GM23248 (cell line): ENCODE results near the gene TRPC4AP. TPM values are rescaled to one million over a fixed set of nuclear protein-coding genes. Genes with fewer than 3 reads are reported as not detected.

Source experiments
- DNase-seq: peaks from one replicate; pipeline ENCODE4 v3.0.0-alpha.2; 2015
- H2AFZ ChIP-seq: fragments of 200-600 bp; sonication (generic); 2 replicates; pipeline ENCODE4 v1.6.1; 2016; ENCODE audit warnings: antibody characterized with exemption
- H3F3A ChIP-seq: fragments of 200-600 bp; sonication (generic); 2 replicates; pipeline ENCODE4 v1.6.1; 2016; ENCODE audit warnings: mild to moderate bottlenecking, antibody characterized with exemption, mixed run types; ENCODE audit not compliant: insufficient read depth
- H3K27ac ChIP-seq: fragments of 200-600 bp; sonication (generic); 2 replicates; pipeline ENCODE4 v1.5.1; 2016; ENCODE audit warnings: mild to moderate bottlenecking
- H3K27me3 ChIP-seq: fragments of 200-600 bp; sonication (generic); replicated peaks from 2 replicates; pipeline ENCODE4 v1.6.1; 2016; ENCODE audit warnings: mild to moderate bottlenecking; ENCODE audit not compliant: insufficient read depth
- H3K36me3 ChIP-seq: fragments of 200-600 bp; sonication (generic); 2 replicates; pipeline ENCODE4 v1.6.1; 2016; ENCODE audit warnings: low read depth, mild to moderate bottlenecking
- H3K4me1 ChIP-seq: fragments of 200-600 bp; sonication (generic); 2 replicates; pipeline ENCODE4 v1.6.1; 2016; ENCODE audit warnings: mild to moderate bottlenecking; ENCODE audit not compliant: insufficient read depth
- H3K4me2 ChIP-seq: fragments of 200-600 bp; sonication (generic); one replicate; pipeline ENCODE4 v1.6.1; 2016; ENCODE audit warnings: mild to moderate bottlenecking; ENCODE audit not compliant: unreplicated experiment
- H3K4me3 ChIP-seq: fragments of 200-600 bp; sonication (generic); 2 replicates; pipeline ENCODE4 v1.5.1; 2016; ENCODE audit warnings: mild to moderate bottlenecking
- H3K79me2 ChIP-seq: fragments of 200-600 bp; sonication (generic); 2 replicates; pipeline ENCODE4 v1.6.1; 2016; ENCODE audit warnings: mild to moderate bottlenecking; ENCODE audit not compliant: insufficient read depth
- H3K9ac ChIP-seq: fragments of 200-600 bp; sonication (generic); 2 replicates; pipeline ENCODE4 v1.6.1; 2016; ENCODE audit warnings: mild to moderate bottlenecking
- H3K9me2 ChIP-seq: fragments of 200-600 bp; sonication (generic); 2 replicates; pipeline ENCODE4 v1.6.1; 2016; ENCODE audit warnings: mixed run types, mild to moderate bottlenecking, moderate library complexity; ENCODE audit not compliant: insufficient read depth
- H3K9me3 ChIP-seq: fragments of 200-600 bp; sonication (generic); one replicate; pipeline ENCODE4 v1.6.1; 2017; ENCODE audit warnings: low read depth
- H4K20me1 ChIP-seq: fragments of 200-600 bp; sonication (generic); 2 replicates; pipeline ENCODE4 v1.6.0; 2016; ENCODE audit not compliant: insufficient read depth
- EZH2 ChIP-seq: fragments of 200-600 bp; sonication (generic); IDR thresholded peaks from 2 replicates; pipeline ENCODE4 v1.6.1; 2018; ENCODE audit warnings: antibody characterized with exemption, mild to moderate bottlenecking; ENCODE audit not compliant: insufficient read depth, poor library complexity, severe bottlenecking
- EZH2phosphoT487 ChIP-seq: fragments of 200-600 bp; sonication (generic); IDR thresholded peaks from 2 replicates; pipeline ENCODE4 v1.6.1; 2018; ENCODE audit warnings: antibody characterized with exemption, moderate library complexity, mild to moderate bottlenecking, low read depth; ENCODE audit not compliant: insufficient read depth
- WGBS, 2 experiments: methylation state at CpG; one replicate each; pipeline ENCODE4 v1.1.6; 2015 to 2017; ENCODE audit warnings: low lambda C conversion rate in 2 of 2, low coverage in 1 of 2; ENCODE audit errors: missing lambda C conversion rate in 2 of 2; 5-methylcytosine and 5-hydroxymethylcytosine counted together
- in situ Hi-C: fragments of 300-500 bp; cut with MboI; formaldehyde crosslinking; loops from 2 replicates; pipeline ENCODE4 v1.15.0; 2020
- polyA plus RNA-seq: library from polyadenylated mRNA; unstranded; fragments of >200 nt; fragmentation: Nextera tagmentation; extraction: Ambion mirVana; gene quantifications from 2 replicates; pipeline ENCODE4 v1.2.1, GENCODE V29; 2016
- total RNA-seq: library from RNA; depleted of rRNA; stranded (reverse); fragments of >200 nt; shearing (Covaris generic); gene quantifications from 2 replicates; pipeline ENCODE4 v1.2.3, GENCODE V29; 2014

Gene TRPC4AP
- total and polyA plus RNA-seq, 2 experiments from 2014 or later, result 63.4 to 92.7 TPM

- H3K9me3 ChIP-seq, result no peaks in the 10 kb centered on the region
- no peaks in the 10 kb centered on the region for H3K9me2 ChIP-seq
- peaks cover 27% of the 10 kb centered on the region for H3K36me3 ChIP-seq
- H3K4me1 ChIP-seq, result no peaks in the 10 kb centered on the region
- H3K4me3 ChIP-seq, result no peak overlapping the region
- peaks cover 7% of the 10 kb centered on the region; the same call in 1 of the 2 replicates for H3F3A ChIP-seq
- WGBS, 2 experiments, result 90 to 91% methylated on average over 20 of the region's 20 CpGs
- no peak overlapping the region for H3K4me2 ChIP-seq
- H3K27me3 ChIP-seq, result no peaks in the 10 kb centered on the region
- H3K9ac ChIP-seq, result no peak overlapping the region
- no peaks in the 10 kb centered on the region for H4K20me1 ChIP-seq
- in situ Hi-C loops, result no loop called here
- no peak for DNase-seq
- H3K79me2 ChIP-seq, result no peaks in the 10 kb centered on the region; the same call in 1 of the 2 replicates
- no peak overlapping the region for H3K27ac ChIP-seq
- no peak overlapping the region for H2AFZ ChIP-seq
- TF ChIP-seq EZH2phosphoT487 (no peak), EZH2 (no peak)
Measured at GRCh38 chr20:35004749-35005462, 87.7 kb downstream of the TRPC4AP start.

GRCh38 chr20:35004051-35004725 is 88.4 kb downstream of the TRPC4AP start:
- Histone ChIP-seq H3K36me3 (peaks cover 27% of the 10 kb centered on the region), H3K4me2 (no peak overlapping the region), H3K27ac (no peak overlapping the region), H2AFZ (no peak overlapping the region), H3K4me3 (no peak overlapping the region), H3K9me3 (no peaks in the 10 kb centered on the region), H3K27me3 (no peaks in the 10 kb centered on the region), H3K9me2 (no peaks in the 10 kb centered on the region), H4K20me1 (no peaks in the 10 kb centered on the region), H3K79me2 (no peaks in the 10 kb centered on the region), H3K9ac (no peak overlapping the region), H3F3A (peaks cover 7% of the 10 kb centered on the region; the same call in 1 of the 2 replicates), H3K4me1 (no peaks in the 10 kb centered on the region)
- in situ Hi-C loops, result no loop called here
- no peak for DNase-seq
- 85 to 87% methylated on average over 17 to 18 of the region's 18 CpGs for WGBS, 2 experiments
- no peak for TF ChIP-seq EZH2
- no peak for TF ChIP-seq EZH2phosphoT487

GRCh38 chr20:35003211-35004031 is 89.2 kb downstream of the TRPC4AP start:
- Histone ChIP-seq H3K4me1 (no peaks in the 10 kb centered on the region), H3K79me2 (no peaks in the 10 kb centered on the region), H3K27ac (no peak overlapping the region), H2AFZ (no peak overlapping the region), H3K9me3 (no peaks in the 10 kb centered on the region), H3K9me2 (no peaks in the 10 kb centered on the region), H3K4me3 (no peak overlapping the region), H3F3A (peaks cover 7% of the 10 kb centered on the region; the same call in 1 of the 2 replicates), H4K20me1 (no peaks in the 10 kb centered on the region), H3K4me2 (no peak overlapping the region), H3K9ac (no peak overlapping the region), H3K27me3 (no peaks in the 10 kb centered on the region), H3K36me3 (peaks cover 23% of the 10 kb centered on the region)
- no peak for DNase-seq
- 89% methylated on average over 24 to 25 of the region's 25 CpGs for WGBS, 2 experiments
- in situ Hi-C loops, result no loop called here
- no peak for TF ChIP-seq EZH2phosphoT487
- no peak for TF ChIP-seq EZH2
